OCI-LY7 (cell line): ENCODE data around the gene DOK4.

Source experiments
- CTCF ChIP-seq: fragments of 200-600 bp; sonication (generic); conservative IDR thresholded peaks from 2 replicates; pipeline ENCODE4 v1.5.1; 2014; ENCODE audit warnings: mild to moderate bottlenecking, antibody characterized with exemption, low read length, moderate library complexity, mixed read lengths
- EZH2phosphoT487 ChIP-seq: fragments of 200-600 bp; sonication (generic); IDR thresholded peaks from 2 replicates; pipeline ENCODE4 v1.6.1; 2018; ENCODE audit warnings: low read depth, borderline replicate concordance, mild to moderate bottlenecking, mixed run types, antibody characterized with exemption, low read length, moderate library complexity, mixed read lengths

GRCh38 chr16:57497121-57497520, 10.8 kb upstream of the DOK4 start:
- no peak for TF ChIP-seq CTCF
- no peak for TF ChIP-seq EZH2phosphoT487
